GM18858 (cell line): ENCODE measurements around the gene CDK16.
"Not testable (repeated sequence)": the region's sequence is repeated elsewhere in the genome, so short reads cannot be mapped to it uniquely, and the experiment has no call there.

ENCODE experiments used
- ATAC-seq: cut with Tn5 transposase; IDR thresholded peaks from one replicate; pipeline ENCODE4 v1.9.1; 2021; ENCODE audit not compliant: unreplicated experiment

Gene CDK16

GRCh38 chrX:47247206-47247998 lies 28.9 kb downstream of the CDK16 start:
- ATAC-seq: no peak

DNA sequence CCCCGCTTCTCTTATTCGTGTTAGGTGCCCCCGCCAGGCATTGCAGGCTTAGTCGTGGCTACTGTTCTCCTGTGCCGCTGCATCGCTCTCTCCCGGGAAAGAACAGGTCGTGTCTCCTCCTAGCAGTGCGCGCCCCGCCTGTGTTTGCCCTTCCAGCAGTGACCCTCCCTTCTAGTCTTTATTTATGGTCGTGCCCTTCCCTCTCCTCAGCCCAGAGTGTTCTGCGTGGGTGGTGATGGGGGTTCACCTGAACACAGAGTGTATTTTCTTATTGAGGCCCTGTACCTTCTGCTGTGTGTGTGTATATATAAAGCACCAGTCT lies 29.5 kb downstream of the CDK16 start:
- no peak for ATAC-seq

DNA sequence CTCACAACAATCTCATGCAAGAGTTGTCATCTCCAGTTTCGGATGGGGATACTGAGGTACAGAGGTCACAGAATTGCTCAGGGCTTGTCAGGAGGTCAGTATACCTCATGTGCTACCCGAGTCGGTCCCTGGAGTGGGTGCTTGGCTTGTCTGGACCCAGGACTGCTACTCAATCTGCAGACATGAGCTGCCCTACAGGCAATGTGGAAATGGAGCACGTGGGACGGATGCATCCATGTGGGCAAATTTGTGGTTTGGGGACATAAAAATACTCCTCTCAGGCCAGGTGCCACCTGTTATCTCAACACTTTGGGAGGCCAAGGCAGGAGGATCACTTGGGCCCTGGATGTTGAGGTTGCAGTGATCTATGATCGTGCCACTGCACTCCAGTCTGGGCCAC lies 30.1 kb downstream of the CDK16 start:
- no peak for ATAC-seq

DNA sequence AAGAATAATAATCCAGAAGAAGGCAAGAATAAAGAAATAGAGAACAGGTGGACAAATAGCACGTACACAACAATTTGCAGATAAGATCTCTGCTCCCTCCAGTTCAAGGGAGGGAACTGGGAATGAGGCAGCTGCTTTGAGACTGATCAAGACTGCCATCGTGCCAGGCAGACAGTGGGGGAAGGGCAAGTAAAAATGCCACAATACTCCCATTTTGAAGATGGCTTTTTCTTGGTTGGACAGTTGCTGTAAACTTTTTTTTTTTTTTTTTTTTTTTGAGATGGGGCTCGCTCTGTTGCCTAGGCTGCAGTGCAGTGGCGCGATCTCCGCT lies 31.5 kb downstream of the CDK16 start:
- no peak for ATAC-seq

DNA sequence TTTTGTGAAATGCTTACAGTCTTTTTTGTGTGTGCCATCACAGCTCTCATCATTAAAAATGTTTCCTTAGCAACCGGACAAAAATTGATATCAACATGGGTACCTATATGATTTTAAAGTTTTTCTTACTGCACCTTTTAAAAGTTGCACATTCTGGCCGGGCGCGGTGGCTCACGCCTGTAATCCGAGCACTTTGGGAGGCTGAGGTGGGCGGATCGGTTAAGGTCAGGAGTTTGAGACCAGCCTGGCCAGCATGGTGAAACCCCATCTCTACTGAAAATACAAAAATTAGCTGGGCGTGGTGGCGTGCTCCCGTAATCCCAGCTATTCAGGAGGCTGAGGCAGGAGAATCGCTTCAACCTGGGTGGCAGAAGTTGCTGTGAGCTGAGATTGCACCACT lies 39.1 kb downstream of the CDK16 start:
- not testable (repeated sequence) for ATAC-seq

GRCh38 chrX:47264483-47265173 lies 46.1 kb downstream of the CDK16 start:
- ATAC-seq: no peak

DNA sequence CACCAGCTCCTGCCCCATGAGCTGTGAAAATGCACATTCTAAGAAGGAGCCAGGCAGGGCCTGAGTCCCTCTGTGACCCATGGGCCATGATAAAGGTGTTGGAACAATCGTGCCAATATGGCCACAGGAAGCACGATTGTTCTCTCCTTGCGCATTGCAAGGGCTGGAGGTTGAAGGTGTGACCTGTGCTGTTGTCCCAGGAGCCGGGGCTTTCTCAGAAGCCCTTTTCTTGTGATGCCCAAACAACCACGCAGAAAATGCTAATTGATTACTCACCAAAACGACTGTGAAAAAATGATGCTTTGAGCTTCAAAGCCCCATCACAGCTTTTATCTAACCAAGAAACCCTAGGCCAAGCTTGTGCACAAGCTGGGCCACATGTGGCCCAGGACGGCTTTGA lies 48.2 kb downstream of the CDK16 start:
- no peak for ATAC-seq

GRCh38 chrX:47272013-47272408 lies 53.5 kb downstream of the CDK16 start:
- no peak for ATAC-seq

DNA sequence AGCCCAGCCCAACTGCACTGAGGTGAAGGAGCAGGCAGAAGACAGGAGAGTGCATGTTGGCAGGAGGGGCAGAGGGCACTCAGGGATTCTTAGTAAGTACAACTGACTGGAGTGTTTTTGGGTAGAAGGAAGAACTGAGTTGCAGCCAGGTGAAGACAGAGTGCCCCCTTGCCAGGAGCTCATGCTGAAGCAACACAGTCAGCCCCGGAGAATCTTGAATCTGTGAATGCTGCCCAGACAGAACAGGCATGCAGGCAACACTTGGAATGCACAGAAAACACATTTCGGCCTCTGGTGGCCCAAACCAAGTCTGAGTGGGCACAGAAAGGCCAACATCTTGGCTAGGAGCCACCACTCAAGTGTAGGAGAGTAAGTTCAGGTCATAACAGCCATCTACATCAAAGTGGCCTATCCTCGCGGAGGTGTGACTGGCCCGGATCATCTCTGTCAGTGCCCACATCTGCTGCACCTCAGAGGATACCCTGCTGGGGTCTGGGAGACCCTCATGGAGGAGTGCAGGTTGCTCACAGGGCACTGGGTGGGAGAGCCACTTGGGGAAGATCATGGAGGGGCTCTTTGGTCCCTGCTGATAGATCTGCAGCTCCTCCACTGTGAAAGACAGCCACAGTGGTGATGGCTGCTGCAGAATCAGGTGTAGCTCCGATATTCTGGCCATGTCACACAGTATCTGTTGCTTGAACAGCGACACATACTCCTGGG lies 54.7 kb downstream of the CDK16 start:
- ATAC-seq: no peak

- no peak for ATAC-seq
Observed at GRCh38 chrX:47278691-47279090, 60.2 kb downstream of the CDK16 start.
